Peyer's patch (tissue), 4 donors: ENCODE results near the gene TAF1D. TPM values are rescaled to one million over a fixed set of nuclear protein-coding genes. Genes with fewer than 3 reads are reported as not detected.
A peak's percentile ranks its signal among the peaks of the same experiment; 100 is the strongest.

Experiments
- DNase-seq, 3 donors: peaks; one replicate each; pipeline ENCODE4 v3.0.0-alpha.2; 2017 to 2019
- H3K27ac ChIP-seq, 4 donors: fragments of 200-600 bp; sonication (generic); one replicate each; pipeline ENCODE4 v1.5.1; 2016 to 2019
- H3K27me3 ChIP-seq, 2 donors: fragments of 200-600 bp; sonication (generic); one replicate each; pipeline ENCODE4 v1.5.1; 2019
- H3K36me3 ChIP-seq, 3 donors: fragments of 200-600 bp; sonication (generic); one replicate each; pipeline ENCODE4 v1.5.1; 2016 to 2019
- H3K4me1 ChIP-seq, 4 donors: fragments of 200-600 bp; sonication (generic); one replicate each; pipeline ENCODE4 v1.5.1; 2016 to 2019
- H3K4me3 ChIP-seq, 4 donors: fragments of 200-600 bp; sonication (generic); 1 replicate in 3 of 4; 2 replicates in 1 of 4; pipeline ENCODE4 v1.5.1; 2016 to 2019; ENCODE audit warnings: mild to moderate bottlenecking in 1 of 4
- H3K9me3 ChIP-seq, 4 donors: fragments of 200-600 bp; sonication (generic); one replicate each; pipeline ENCODE4 v1.5.1; 2016 to 2019; ENCODE audit warnings: mild to moderate bottlenecking in 1 of 4
- POLR2A ChIP-seq, 2 donors: fragments of 450-650 bp; IDR thresholded peaks; one replicate each; pipeline ENCODE4 v1.5.1; 2017; ENCODE audit warnings: antibody characterized with exemption in 2 of 2, mild to moderate bottlenecking in 2 of 2, moderate library complexity in 2 of 2
- total RNA-seq, 4 donors: library from RNA; depleted of rRNA; stranded (reverse); fragments of >200 nt; gene quantifications; one replicate each; pipeline ENCODE4 v1.1.0, GENCODE V29; 2016
- TF ChIP-seq, protein P1 (sequence below), 6 experiments: fragments of 450-650 bp in 4 of 6; fragments of 200-600 bp in 2 of 6; sonication (generic) in 1 of 6; IDR thresholded peaks; one replicate each; pipeline ENCODE4 v1.5.1; 2017 to 2019; ENCODE audit warnings: antibody characterized with exemption in 6 of 6, mild to moderate bottlenecking in 3 of 6, moderate library complexity in 1 of 6

The TAF1D gene
- 100 to 1,000 TPM in 3 of 4 donors, 10 to 100 TPM in 1; 72.7 to 183 (median 108) TPM for total RNA-seq

GRCh38 chr11:93741094-93741881 is at the start of gene TAF1D, which contains the start of gene C11orf54:
TAF1D (minus strand) TSS chr11:93741495; CDS start chr11:93739304, 2,191 bp downstream.
C11orf54 (plus strand) TSS chr11:93741672; CDS start chr11:93747394, 5,722 bp downstream.
- peak within 1 kb of the TSS; percentile 66 to 94 (median 79) for H3K4me3 ChIP-seq
- H3K27me3 ChIP-seq, result no peaks in the 10 kb centered on the region
- DNase-seq, result peak; percentile 97 to 99 (median 97)
- peak within 1 kb of the TSS; percentile 91 to 98 (median 92) for H3K27ac ChIP-seq
- peak; percentile 85 to 92 for TF ChIP-seq POLR2A (IDR thresholded peaks at IDR 0.05)
- TF ChIP-seq, protein P1, sequence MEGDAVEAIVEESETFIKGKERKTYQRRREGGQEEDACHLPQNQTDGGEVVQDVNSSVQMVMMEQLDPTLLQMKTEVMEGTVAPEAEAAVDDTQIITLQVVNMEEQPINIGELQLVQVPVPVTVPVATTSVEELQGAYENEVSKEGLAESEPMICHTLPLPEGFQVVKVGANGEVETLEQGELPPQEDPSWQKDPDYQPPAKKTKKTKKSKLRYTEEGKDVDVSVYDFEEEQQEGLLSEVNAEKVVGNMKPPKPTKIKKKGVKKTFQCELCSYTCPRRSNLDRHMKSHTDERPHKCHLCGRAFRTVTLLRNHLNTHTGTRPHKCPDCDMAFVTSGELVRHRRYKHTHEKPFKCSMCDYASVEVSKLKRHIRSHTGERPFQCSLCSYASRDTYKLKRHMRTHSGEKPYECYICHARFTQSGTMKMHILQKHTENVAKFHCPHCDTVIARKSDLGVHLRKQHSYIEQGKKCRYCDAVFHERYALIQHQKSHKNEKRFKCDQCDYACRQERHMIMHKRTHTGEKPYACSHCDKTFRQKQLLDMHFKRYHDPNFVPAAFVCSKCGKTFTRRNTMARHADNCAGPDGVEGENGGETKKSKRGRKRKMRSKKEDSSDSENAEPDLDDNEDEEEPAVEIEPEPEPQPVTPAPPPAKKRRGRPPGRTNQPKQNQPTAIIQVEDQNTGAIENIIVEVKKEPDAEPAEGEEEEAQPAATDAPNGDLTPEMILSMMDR (IDR thresholded peaks at IDR 0.05), result peak in 3 of 6 experiments; percentile 21 to 33 (median 31)
- peaks cover 0 to 61% (median 10%) of the 10 kb centered on the region in 4 donors for H3K4me1 ChIP-seq
- H3K9me3 ChIP-seq, result no peaks in the 10 kb centered on the region
- peaks cover 0 to 39% (median 0%) of the 10 kb centered on the region in 3 donors for H3K36me3 ChIP-seq

- H3K9me3 ChIP-seq, result no peaks in the 10 kb centered on the region
- H3K4me3 ChIP-seq, result peak overlapping the region; percentile 78 to 96 (median 87)
- no peak for TF ChIP-seq POLR2A (IDR thresholded peaks at IDR 0.05)
- TF ChIP-seq, protein P1 (IDR thresholded peaks at IDR 0.05), result no peak
- no peaks in the 10 kb centered on the region for H3K27me3 ChIP-seq
- DNase-seq, result no peak
- peaks cover 0 to 28% (median 12%) of the 10 kb centered on the region in 4 donors for H3K4me1 ChIP-seq
- H3K36me3 ChIP-seq, result peaks cover 0 to 23% (median 0%) of the 10 kb centered on the region in 3 donors
- peak overlapping the region; percentile 87 to 95 (median 94) for H3K27ac ChIP-seq
Measured at GRCh38 chr11:93784935-93785360, 43.7 kb upstream of the TAF1D start.

GRCh38 chr11:93784145-93784934 is 43.0 kb upstream of the TAF1D start, which contains the start of gene MED17:
MED17 (plus strand) TSS chr11:93784282; CDS start chr11:93784514, 232 bp downstream.
- H3K4me1 ChIP-seq, result peaks cover 0 to 28% (median 12%) of the 10 kb centered on the region in 4 donors
- peak; percentile 92 to 97 (median 93) for DNase-seq
- H3K4me3 ChIP-seq, result peak within 1 kb of the TSS; percentile 78 to 96 (median 87)
- H3K27ac ChIP-seq, result peak within 1 kb of the TSS; percentile 87 to 95 (median 94)
- H3K9me3 ChIP-seq, result no peaks in the 10 kb centered on the region
- H3K27me3 ChIP-seq, result no peaks in the 10 kb centered on the region
- TF ChIP-seq POLR2A (IDR thresholded peaks at IDR 0.05), result peak; percentile 66 to 87
- TF ChIP-seq, protein P1 (IDR thresholded peaks at IDR 0.05), result peak; percentile 20 to 58 (median 48)
- peaks cover 0 to 16% (median 0%) of the 10 kb centered on the region in 3 donors for H3K36me3 ChIP-seq

DNA sequence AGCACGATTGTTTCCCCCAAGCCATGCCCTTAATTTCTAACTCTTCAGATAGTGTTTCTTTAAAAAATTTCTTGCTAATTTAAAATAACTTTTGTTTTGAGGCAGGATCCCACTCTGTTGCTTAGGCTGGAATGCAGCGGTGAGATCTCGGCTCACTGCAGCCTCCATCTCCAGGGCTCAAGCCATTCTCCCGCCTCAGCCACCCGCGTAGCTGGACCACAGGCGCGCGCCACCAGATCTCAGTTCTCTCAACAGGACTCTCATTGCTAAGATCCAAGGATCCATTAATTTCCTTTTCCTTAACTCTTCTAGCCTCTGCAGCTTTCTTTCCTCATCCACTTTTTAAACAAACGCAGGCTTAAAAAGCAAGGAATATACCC is 42.5 kb upstream of the TAF1D start:
- peaks cover 0 to 28% (median 12%) of the 10 kb centered on the region in 4 donors for H3K4me1 ChIP-seq
- no peak for TF ChIP-seq POLR2A (IDR thresholded peaks at IDR 0.05)
- TF ChIP-seq, protein P1 (IDR thresholded peaks at IDR 0.05), result no peak
- H3K27me3 ChIP-seq, result no peaks in the 10 kb centered on the region
- peaks cover 0 to 11% (median 0%) of the 10 kb centered on the region in 3 donors for H3K36me3 ChIP-seq
- no peaks in the 10 kb centered on the region for H3K9me3 ChIP-seq
- H3K4me3 ChIP-seq, result peak overlapping the region; percentile 78 to 96 (median 87)
- no peak for DNase-seq
- peak overlapping the region; percentile 87 to 95 (median 94) for H3K27ac ChIP-seq

- H3K9me3 ChIP-seq, result no peaks in the 10 kb centered on the region
- DNase-seq, result no peak
- peak overlapping the region; percentile 78 to 96 (median 87) for H3K4me3 ChIP-seq
- peaks cover 0 to 28% (median 12%) of the 10 kb centered on the region in 4 donors for H3K4me1 ChIP-seq
- H3K27ac ChIP-seq, result peak overlapping the region in 3 of 4 donors; percentile 87 to 95 (median 94)
- TF ChIP-seq POLR2A (IDR thresholded peaks at IDR 0.05), result no peak
- TF ChIP-seq, protein P1 (IDR thresholded peaks at IDR 0.05), result no peak
- H3K27me3 ChIP-seq, result no peaks in the 10 kb centered on the region
- peaks cover 0 to 7% (median 0%) of the 10 kb centered on the region in 3 donors for H3K36me3 ChIP-seq
Measured at GRCh38 chr11:93783362-93783761, 42.1 kb upstream of the TAF1D start.
